HL-60/S4 (cell line): ENCODE results near the gene ADAD2.

Experiments used
- in situ Hi-C: fragments of 300-500 bp; cut with MboI; formaldehyde crosslinking; loops from 2 replicates; pipeline ENCODE4 v1.14.3; 2022; ENCODE audit warnings: low sequenced_read_pairs

Gene ADAD2

DNA sequence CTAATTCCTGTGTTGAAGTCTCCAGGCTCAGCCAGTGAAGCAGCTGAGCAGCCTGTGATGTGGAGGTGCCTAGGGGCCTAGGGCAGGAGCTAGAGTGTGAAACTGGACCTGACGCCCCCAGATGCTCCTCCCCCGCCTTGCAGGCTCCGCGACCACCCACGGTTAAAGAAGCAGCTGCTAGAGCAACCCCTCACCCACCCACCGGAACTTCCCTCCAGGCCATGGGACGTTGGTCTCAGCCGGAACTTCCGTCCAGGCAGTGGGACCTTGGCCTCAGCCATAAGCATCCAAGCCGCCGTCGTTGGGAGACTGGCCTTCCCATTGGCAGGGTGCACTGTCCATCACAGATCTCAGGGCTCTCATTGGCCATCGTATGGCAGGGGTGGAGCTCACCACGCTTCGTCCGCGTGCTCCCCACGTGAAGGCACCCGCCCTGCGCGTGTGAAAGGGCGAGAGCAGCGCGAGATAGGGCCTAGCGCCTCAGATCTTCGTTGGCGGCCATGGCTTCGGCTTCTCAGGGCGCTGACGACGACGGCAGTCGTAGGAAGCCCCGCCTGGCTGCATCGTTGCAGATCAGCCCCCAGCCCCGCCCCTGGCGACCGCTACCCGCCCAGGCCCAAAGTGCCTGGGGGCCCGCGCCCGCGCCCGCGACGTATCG, at the start of gene ADAD2:
TSS of gene ADAD2 (plus strand) at position 427 of the 658 bp plus-strand sequence. CDS start at position 501, 74 bp downstream.
- in situ Hi-C loops = loop anchor here (25.0 kb wide), 1 partner anchor 229 kb away; the partner anchor contains the start of genes NECAB2 and OSGIN1

DNA sequence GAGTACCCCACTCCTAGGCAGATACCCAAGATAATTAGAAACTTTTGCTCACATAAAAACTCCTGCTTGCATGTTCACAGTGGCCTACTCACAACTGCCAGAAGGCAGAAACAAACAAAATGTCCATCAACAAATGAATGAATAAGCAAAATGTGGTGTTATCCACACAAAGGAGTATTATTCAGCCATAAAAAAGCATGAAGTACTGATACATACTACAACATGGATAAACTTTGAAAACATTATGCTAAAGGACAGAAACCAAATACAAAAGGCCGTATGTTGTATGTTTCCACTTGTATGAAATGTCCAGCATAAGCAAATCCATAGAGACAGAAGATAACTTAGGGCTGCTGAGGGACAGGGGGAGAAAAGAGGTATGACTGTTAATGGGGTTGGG, 47.9 kb upstream of the ADAD2 start:
- in situ Hi-C loops = no loop called here

DNA sequence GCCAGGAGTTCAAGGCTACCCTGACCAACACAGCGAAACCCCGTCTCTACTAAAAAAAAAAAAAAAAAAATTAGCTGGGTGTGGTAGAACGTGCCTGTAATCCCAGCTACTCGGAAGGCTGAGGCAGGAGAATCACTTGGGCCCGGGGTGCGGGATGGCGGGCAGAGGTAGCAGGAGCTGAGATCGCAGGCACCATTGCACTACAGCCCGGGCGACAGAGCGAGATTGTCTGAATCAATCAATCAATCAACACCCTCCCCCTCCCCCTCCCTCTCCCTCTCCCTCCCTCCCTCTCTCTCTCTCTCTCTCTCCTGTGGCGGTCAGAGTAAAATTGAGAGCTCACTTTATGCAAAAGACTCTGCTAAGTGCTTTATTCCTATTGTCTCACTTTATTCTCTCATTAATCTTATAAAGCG, 47.2 kb upstream of the ADAD2 start:
- in situ Hi-C loops = no loop called here

DNA sequence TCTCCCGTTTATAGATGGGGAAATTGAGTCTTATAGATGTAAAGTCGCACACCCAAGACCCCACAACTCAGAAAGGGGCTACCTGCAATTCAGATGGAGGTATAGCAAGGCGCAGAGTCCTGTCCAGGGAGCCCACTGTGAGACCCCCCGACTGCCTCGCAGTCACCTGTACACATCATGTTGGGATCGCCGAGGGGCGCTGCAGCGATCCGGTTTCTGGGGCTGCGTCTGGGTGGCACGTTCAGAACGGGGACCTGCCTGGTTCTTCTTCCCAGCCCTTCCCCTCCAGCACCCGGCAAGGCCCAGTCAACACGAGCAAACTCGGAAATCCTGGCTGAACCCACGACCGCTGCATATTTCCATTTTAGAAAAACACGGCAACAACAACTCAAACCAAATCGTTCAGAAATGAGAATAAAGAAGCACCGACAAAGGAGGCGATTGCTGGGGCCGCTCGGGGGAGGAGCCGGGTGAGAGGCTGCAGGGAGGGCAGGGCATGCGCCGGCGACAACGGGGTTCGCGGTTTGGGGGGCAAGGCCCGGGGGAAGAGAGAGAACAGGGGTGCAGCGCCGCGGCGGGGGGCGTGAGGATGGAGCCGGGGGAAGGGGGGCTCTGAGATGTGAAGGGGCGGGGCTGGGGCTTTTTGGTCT, 46.6 kb upstream of the ADAD2 start:
- in situ Hi-C loops = no loop called here

DNA sequence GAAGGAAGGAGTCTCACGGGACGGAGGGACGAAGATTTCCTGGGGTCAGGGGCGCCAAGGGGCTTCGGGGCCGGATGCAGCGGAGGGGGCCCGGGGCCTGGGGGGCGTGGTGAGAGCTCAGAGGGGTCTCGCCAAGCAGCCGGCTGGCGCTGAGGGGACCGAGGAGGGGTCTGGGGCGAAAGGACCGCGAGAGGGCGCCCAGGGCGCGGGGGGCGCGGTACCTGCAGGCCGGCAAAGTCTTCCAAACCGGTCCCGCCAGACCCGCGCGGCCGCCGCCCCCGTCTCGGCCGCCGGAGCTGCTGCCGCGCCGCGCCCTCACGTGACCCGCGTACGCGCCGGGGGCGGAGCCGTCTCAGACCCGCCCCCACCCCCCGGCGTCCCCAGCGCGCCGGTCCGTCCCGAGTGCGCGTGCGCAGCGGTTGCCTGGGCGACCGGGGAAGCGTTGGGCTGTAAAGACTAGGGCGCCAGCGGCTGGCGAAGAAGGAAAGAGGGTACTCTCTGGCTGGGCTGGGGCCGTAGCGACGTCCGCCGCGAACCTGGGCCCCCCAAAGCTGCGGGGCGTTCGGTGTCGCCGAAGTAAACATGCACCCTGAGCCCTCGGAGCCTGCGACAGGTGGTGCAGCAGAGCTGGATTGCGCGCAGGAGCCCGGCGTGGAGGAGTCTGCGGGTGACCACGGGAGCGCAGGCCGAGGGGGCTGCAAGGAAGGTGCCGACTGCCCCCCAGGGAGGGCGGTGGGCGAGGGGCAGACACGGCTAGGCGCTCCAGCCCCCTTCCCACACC, 45.9 kb upstream of the ADAD2 start, which contains the start of the genes DNAAF1 and HSDL1:
TSS of gene DNAAF1 (plus strand) at position 450 of the 781 bp plus-strand sequence. CDS start at position 583, 133 bp downstream.
TSS of gene HSDL1 (minus strand) at position 319 of the 781 bp plus-strand sequence. CDS start 13,856 bp downstream, outside the sequence.
- in situ Hi-C loops = no loop called here

DNA sequence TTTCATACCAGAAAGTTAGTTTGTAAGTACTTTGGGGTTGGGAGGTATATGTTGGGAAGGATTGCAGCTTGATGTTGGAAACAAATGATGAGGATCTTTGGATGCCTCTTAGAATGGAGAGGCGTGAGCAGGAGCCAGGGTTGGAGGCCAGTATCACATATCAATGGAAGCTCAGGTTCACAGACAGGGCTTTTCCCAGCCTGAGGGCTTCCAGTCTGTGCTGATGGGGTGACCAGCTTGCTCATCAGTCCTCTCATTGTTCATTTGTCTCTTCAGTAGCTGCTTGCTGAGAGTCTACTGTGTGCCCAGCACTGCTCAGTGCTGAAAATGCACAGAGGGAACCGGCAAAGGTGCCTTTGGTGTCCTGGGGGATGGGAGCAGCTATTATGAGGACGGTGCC, 40.0 kb upstream of the ADAD2 start:
- in situ Hi-C loops = no loop called here

DNA sequence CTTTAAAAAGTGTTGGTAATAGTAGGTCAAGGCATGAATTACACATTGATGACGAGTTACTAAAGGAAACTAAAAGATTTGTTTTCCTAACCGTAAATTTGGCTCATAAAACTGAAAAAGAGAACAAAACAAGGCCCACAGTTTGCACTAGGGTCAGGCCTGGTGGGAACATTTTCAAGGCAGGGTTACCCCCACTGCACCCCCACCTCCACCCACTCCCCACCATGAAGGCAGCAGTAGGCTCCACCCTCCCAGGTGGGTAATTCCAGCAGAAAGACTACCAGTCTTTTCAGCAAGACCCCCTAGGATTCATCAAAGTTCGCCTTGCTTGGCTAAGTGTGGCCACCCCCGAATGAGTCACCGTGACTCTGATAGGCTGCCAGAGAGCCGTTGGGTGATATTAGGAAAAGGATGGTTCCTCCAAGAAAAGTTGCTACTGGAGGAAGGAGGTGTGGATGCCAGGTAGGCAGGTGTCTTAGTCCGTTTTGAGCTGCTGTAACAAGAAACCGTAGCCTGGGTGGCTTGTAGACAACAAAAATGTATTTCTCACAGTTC, 37.2 kb upstream of the ADAD2 start:
- in situ Hi-C loops = no loop called here

DNA sequence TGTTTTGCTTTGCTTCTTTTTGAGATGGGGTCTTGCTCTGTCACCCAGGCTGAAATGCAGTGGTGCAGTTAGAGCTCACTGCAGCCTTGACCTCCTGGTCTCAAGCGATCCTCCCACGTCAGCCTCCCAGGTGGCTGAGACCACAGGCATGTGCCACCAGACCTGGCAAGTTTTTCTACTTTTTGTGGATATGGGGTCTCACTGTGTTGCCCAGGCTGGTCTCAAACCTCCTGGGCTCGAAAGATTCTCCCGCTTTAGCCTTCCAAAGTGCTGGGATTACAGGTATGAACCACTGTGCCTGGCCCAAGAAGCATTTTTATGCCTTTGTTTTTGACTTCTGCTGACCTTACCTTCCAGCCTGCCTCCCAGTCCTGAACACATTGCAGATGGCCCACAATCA, 35.7 kb upstream of the ADAD2 start:
- in situ Hi-C loops = no loop called here

DNA sequence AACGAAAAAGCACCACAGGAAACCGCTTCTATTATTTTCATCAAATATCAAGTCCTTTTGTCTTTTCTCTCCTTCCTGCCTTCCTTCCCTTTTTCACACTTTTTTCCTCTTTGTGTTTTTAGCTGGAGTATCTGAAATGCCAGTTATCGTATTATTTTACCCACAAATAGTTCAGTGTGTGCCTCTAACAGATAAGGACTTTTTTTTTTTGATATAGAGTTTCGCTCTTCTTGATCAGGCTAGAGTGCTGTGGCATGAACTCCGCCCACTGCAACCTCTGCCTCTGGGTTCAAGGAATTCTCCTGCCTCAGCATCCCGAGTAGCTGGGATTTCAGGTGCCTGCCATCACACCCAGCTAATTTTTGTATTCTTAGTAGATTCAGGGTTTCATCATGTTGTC, 35.2 kb upstream of the ADAD2 start:
- in situ Hi-C loops = no loop called here

DNA sequence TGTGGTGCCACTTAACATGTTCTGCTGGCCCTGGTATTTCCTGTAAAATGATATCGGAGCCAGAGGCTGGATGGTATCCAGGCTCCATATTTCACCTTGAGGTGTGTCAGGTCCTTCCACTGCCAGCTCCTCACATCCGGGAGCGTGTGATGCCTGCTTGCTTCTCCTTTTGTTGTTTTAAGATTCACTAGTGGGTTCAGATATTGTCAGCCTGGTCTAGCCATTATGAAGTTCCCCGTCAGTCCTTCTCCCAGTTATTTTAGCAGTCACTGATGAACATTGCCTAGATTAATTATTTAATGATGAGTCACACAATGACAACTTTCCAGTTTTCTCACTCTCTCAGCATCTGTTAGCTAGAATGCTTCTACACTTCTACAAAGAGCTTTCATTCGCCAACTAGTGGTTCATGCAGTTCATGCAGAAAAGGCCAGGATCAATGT, 34.6 kb upstream of the ADAD2 start:
- in situ Hi-C loops = no loop called here

DNA sequence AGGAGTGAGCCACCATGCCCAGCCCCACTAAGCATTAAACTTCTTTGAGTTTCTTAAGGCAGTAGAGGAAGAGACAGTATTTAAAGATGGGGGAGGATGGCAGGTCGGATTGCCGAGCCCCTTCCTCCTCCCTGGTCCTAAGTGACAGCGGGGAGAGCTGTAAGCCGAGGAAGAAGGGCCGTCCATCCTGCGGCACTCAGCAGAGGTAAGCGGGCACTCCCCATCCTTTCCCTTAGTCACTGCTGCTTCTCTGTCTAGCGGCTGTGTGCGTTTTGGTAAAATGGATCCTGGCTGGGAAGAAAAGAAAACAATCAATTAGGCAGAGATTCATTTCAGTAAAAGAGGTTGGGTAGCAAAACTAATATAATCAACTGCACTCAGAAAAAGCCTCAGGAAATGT, 31.9 kb upstream of the ADAD2 start:
- in situ Hi-C loops = no loop called here

DNA sequence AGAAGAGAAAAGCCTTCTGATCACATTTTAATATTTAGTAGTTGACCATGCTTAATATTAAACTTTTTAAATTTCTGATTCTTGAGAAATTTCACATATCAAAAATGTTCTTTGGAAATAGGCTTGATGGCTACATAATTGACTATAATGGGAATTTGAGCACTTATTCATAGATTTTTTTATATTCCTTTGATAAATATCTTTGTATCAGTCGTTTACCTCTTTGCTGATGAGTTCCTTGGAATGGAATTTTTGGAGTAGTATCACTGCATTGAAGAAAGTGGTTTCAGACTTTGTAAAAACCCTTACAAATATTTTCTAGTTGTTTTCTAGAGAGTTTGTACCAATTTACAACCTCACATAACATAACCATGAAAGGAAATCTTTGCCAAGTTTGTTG, 31.2 kb upstream of the ADAD2 start:
- in situ Hi-C loops = no loop called here

DNA sequence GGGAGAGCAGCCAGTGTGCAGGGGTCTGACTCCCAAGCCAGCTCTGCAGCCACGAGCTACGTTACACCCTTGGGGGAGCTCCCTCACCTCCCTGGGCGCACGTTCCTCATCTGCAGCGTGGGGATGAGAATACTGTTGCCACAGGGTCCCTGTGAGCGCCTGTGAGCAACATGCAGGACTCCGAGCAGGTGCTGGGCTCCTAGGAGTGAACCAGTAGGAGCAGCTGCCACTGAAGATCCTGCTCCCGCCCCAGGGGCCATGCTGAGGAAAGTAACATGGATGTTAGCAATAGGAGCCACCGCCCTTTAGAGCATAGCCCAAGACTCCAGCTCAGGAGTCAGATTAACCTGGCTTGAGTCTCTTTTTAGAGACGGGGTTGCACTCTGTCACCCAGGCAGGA, 29.9 kb upstream of the ADAD2 start:
- in situ Hi-C loops = no loop called here

DNA sequence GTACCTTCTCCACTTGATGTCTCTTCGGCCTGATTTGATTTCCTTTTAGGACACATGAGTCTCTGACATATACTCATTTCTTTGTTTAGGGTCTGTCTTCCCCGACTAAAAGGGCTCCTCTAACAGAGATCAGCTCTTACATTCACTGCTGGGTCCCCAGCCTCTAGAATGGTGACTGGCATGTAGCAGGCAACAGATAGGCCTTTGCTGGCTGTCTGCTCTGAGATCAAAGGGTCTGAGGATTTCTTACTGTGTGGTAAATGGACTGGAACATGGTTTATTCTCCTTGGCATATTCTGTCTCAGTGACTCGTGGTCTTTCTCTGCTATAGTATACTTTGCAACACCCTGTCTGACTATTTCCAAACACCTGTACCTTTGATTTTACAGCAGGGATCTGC, 29.2 kb upstream of the ADAD2 start:
- in situ Hi-C loops = no loop called here

DNA sequence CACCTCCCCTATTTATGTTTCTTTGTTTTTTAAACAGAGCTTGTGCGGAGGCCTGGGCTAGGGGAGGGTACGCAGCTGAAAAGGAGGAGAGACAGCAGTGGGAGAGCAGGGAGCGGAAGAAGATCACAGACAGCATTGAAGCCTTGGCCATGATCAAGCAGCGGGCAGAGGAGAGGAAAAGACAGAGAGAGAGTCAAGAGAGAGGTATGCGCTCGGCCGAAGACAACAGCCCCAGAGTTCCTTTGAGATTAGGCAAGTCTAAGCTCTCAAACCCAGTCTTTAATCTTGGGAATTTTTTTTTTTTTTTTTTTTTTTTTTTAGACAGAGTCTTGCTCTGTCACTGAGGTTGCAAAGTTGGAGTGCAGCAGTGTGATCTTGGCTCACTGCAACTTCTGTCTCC, 25.2 kb upstream of the ADAD2 start:
- in situ Hi-C loops = no loop called here

DNA sequence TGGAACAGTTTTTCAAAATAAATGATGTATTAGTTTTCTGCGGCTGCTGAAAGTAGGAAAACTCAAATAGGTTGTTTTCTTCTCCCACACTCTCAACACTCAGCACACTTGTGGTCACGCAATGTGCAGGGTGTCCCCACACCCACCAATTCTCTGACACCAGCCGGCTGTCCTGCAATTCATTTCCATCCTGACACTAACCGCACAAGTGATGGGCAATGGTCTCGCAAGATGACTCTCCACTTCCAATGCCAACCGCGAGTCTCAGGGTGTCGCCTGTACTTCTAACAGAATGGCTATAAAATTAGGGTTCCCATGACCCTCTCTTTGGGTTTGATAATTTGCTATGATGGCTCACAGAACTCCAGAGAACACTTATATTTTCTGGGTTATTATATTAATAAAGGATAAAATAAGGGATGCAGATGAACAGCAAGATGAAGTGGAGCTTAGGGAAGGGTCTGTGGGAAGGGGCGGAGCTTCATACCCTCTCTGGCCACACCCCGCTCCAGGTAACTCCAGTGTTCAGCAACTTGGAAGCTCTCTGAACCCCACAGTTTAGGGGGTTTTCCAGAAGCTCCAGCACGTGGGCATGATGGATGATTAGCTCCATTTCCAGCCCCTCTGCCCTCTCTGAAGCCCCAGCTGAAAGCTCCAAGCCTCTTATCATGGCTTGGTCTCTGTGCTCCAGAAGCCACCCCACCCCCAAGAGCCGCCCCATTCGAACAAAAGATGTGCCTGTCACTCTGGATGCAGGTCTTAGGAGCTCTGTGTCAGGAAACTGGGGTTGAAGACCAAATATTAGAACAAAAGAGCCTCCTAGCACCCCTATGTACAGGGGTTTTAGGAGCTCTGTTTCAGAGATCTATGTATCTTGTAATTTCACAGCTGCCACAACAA, 23.9 kb upstream of the ADAD2 start:
- in situ Hi-C loops = no loop called here

DNA sequence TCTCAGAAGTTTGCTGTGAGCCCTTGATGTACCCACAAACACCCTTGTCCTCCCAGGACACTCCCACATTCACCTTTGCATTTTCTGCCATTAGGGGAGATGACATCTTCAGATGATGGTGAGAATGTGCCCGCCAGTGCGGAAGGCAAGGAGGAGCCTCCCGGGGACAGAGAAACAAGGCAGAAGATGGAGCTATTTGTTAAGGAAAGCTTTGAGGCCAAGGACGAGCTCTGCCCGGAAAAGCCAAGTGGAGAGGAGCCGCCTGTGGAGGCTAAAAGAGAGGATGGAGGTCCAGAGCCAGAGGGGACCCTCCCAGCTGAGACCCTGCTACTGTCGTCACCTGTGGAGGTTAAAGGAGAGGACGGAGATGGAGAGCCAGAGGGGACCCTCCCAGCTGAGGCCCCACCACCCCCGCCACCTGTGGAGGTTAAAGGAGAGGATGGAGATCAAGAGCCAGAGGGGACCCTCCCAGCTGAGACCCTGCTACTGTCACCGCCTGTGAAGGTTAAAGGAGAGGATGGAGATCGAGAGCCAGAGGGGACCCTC, 21.1 kb upstream of the ADAD2 start:
- in situ Hi-C loops = no loop called here

DNA sequence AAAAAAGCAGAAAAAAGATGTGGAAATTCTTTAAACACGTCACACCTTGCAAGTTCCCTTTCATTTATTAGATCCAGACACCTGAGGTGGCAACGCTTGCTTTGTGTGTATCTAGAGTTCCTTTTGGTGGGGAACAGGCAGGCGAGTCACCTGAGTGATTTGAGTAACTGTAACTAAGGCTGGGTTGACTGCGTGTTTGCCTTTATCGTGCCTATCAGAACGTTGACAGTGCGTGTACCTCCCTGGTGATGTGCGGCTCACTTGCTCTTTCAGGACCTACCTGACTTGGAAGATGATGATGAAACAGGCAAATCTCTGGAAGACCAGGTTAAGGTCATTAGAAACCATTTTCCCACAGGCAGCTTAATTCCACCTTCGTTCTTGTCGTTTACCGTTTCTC, 16.6 kb upstream of the ADAD2 start:
- in situ Hi-C loops = no loop called here

DNA sequence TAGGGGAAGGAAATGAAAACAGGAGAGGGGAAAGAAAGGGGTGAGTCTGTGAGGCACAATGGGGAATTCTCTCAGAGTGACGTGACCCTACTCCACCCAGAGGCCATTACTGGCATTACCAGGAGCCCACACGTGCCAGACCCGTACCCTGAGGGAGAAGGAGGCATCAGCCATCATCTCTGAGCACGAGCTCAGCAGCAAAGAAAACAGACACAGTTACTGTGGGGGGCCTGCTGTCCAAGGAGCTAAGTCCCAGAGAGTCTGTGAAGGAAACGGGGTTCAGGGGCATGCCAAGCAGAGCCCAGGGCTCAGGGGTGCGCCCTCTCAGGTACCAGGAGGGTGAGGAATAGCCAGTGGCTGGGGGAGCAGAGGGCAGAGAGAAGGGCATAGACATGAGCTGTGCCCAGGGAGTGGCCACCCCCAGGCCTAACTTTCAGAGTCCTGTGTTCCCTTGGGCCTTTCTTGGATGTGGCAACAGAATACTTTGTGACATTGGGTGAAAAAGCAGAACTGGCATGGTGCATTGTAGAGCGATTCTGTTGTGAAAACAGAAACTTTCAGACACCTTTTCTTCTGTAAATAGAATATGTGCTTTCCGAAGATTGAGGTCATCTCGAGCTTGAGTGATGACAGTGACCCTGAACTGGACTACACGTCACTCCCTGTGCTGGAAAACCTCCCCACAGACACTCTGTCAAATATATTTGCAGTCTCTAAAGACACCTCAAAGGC, 15.4 kb upstream of the ADAD2 start:
- in situ Hi-C loops = loop anchor here (25.0 kb wide), 1 partner anchor 213 kb away; the partner anchor contains the start of genes NECAB2 and OSGIN1
